PC-3 (cell line): Measurements from ENCODE around the gene VAV3. TPM values are rescaled to one million over a fixed set of nuclear protein-coding genes. Genes with fewer than 3 reads are reported as not detected.

Experiments
- ATAC-seq: fragments of 200-7000 bp; cut with Tn5 transposase; 2 replicates; pipeline ENCODE4 v1.9.1; 2020; ENCODE audit warnings: mild to moderate bottlenecking, moderate library complexity
- BruUV-seq: library from RNA; stranded (reverse); fragments of 400-500 nt; replicated peaks from 2 replicates; lab custom pipeline; 2021; lab: Mats Ljungman, UMichigan
- CTCF ChIA-PET: fragments of 300-600 bp; sonication (Branson Sonifier 250); formaldehyde crosslinking; loops from one replicate; lab custom pipeline; 2022; ENCODE audit warnings: antibody characterized with exemption; lab: Charles Lee
- POLR2A ChIA-PET: fragments of 300-600 bp; sonication (Branson Sonifier 250); formaldehyde crosslinking; loops from one replicate; lab custom pipeline; 2022; ENCODE audit warnings: antibody characterized with exemption; ENCODE audit not compliant: unreplicated experiment; lab: Charles Lee
- DNase-seq: peaks from one replicate; pipeline ENCODE4 v3.0.0-alpha.2; 2015
- H2AFZ ChIP-seq: fragments of 300-600 bp; sonication (generic); 2 replicates; pipeline ENCODE4 v1.6.0; 2016; ENCODE audit warnings: antibody characterized with exemption, low read length
- H3F3A ChIP-seq: fragments of 300-600 bp; sonication (generic); one replicate; pipeline ENCODE4 v1.6.0; 2017; ENCODE audit warnings: antibody characterized with exemption, low read length, control low read depth, mild to moderate bottlenecking; ENCODE audit not compliant: unreplicated experiment
- H3K27ac ChIP-seq: fragments of 300-600 bp; sonication (generic); 2 replicates; pipeline ENCODE4 v1.5.1; 2016; ENCODE audit warnings: mild to moderate bottlenecking, low read length
- H3K27me3 ChIP-seq: fragments of 300-600 bp; sonication (generic); 2 replicates; pipeline ENCODE4 v1.6.1; 2016; ENCODE audit warnings: low read length, mixed read lengths
- H3K36me3 ChIP-seq: fragments of 300-600 bp; sonication (generic); 2 replicates; pipeline ENCODE4 v1.6.1; 2016; ENCODE audit warnings: low read depth, mixed run types, low read length, mixed read lengths
- H3K4me1 ChIP-seq: fragments of 300-600 bp; sonication (generic); 2 replicates; pipeline ENCODE4 v1.5.1; 2016; ENCODE audit warnings: low read length; ENCODE audit not compliant: insufficient read depth
- H3K4me2 ChIP-seq: fragments of 300-600 bp; sonication (generic); 2 replicates; pipeline ENCODE4 v1.6.0; 2016; ENCODE audit warnings: low read length
- H3K4me3 ChIP-seq: fragments of 300-600 bp; sonication (generic); 2 replicates; pipeline ENCODE4 v1.5.1; 2016; ENCODE audit warnings: mild to moderate bottlenecking, low read length, mixed read lengths
- H3K79me2 ChIP-seq: fragments of 300-600 bp; sonication (generic); 2 replicates; pipeline ENCODE4 v1.6.1; 2017; ENCODE audit warnings: low read length, mixed read lengths
- H3K9ac ChIP-seq: fragments of 300-600 bp; sonication (generic); 2 replicates; pipeline ENCODE4 v1.6.0; 2016; ENCODE audit warnings: mild to moderate bottlenecking, low read length
- H3K9me2 ChIP-seq: fragments of 300-600 bp; sonication (generic); replicated peaks from 2 replicates; pipeline ENCODE4 v1.6.1; 2016; ENCODE audit warnings: mixed run types, low read length, mixed read lengths
- H3K9me3 ChIP-seq: fragments of 300-600 bp; sonication (generic); 2 replicates; pipeline ENCODE4 v1.6.1; 2016; ENCODE audit warnings: low read length, mixed read lengths
- H4K20me1 ChIP-seq: fragments of 300-600 bp; sonication (generic); 2 replicates; pipeline ENCODE4 v1.6.1; 2016; ENCODE audit warnings: low read length, mixed read lengths
- CTCF ChIP-seq: fragments of 300-600 bp; sonication (generic); conservative IDR thresholded peaks from 2 replicates; pipeline ENCODE4 v1.5.1; 2017; ENCODE audit warnings: antibody characterized with exemption, low read depth, mild to moderate bottlenecking, low read length
- EZH2 ChIP-seq: fragments of 300-600 bp; sonication (generic); IDR thresholded peaks from one replicate; pipeline ENCODE4 v1.6.1; 2017; ENCODE audit warnings: antibody characterized with exemption, mild to moderate bottlenecking, low read length; ENCODE audit not compliant: unreplicated experiment
- EZH2phosphoT487 ChIP-seq: fragments of 300-600 bp; sonication (generic); IDR thresholded peaks from 2 replicates; pipeline ENCODE4 v1.6.1; 2018; ENCODE audit warnings: mild to moderate bottlenecking, antibody characterized with exemption, low read length, borderline replicate concordance
- intact Hi-C: fragments of 100-400 bp; cut with micrococcal nuclease; formaldehyde crosslinking; loops from 2 replicates; pipeline ENCODE4 v1.9.0; 2023
- total RNA-seq: library from RNA; depleted of rRNA; stranded (reverse); fragments of >200 nt; gene quantifications from 2 replicates; pipeline ENCODE4 v1.2.3, GENCODE V29; 2014

Gene VAV3
- total RNA-seq, 1 experiment from 2014 or later, result 0.73 TPM

DNA sequence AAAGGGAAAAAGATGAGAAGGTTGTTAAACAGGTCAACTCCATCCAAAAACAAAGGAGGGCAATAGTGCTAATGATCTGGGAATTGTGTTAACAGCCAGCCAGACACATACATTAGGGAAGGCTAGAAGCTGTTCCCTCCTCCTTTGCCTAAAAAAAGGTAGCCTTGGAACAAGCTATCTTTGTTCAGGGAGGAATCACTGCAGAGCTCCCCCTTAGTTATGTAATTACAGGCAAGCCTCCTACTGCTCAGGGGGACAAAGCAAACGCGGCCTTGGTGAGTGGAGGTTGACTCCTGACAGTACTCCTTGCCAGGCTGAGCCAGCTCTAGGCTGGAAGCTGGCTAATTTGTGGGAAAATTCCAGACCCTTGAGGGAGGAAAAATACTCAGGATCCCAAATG, 97.6 kb downstream of the VAV3 start:
- no peaks in the 10 kb centered on the region for H3K27me3 ChIP-seq
- H3K27ac ChIP-seq, result no peak overlapping the region
- TF ChIP-seq EZH2 (no peak), CTCF (no peak), EZH2phosphoT487 (no peak)
- POLR2A ChIA-PET, result no interaction called here
- BruUV-seq, result no TSS peak
- CTCF ChIA-PET, result no interaction called here
- H3K9me2 ChIP-seq, result no peaks in the 10 kb centered on the region
- no peaks in the 10 kb centered on the region for H3K4me1 ChIP-seq
- H2AFZ ChIP-seq, result no peak overlapping the region
- ATAC-seq, result no peak
- H3K36me3 ChIP-seq, result no peaks in the 10 kb centered on the region
- H3K9me3 ChIP-seq, result no peaks in the 10 kb centered on the region
- no peaks in the 10 kb centered on the region for H4K20me1 ChIP-seq
- H3F3A ChIP-seq, result no peaks in the 10 kb centered on the region
- H3K79me2 ChIP-seq, result no peaks in the 10 kb centered on the region
- H3K9ac ChIP-seq, result no peak overlapping the region
- H3K4me2 ChIP-seq, result no peak overlapping the region
- intact Hi-C loops, result no loop called here
- no peak for DNase-seq
- no peak overlapping the region for H3K4me3 ChIP-seq

DNA sequence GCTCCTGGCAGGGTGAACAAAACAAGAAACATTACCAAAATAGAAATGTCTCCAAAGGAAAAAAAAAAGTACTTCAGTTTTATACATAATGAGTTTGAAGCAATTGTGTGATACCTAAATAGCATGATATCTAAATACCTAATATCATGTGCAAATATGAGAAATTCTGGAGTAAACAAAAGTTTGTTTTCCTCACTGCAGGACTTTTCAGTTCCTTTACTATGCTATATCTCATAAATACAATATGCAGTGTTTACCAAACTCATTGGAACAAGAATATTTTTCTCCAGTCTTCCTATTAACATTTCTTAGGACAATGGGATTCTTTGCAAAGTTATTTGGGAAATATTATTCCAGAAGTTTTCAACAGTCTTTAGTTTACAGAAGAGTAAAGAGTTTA, 98.1 kb downstream of the VAV3 start:
- POLR2A ChIA-PET, result no interaction called here
- H2AFZ ChIP-seq, result no peak overlapping the region
- ATAC-seq, result no peak
- intact Hi-C loops, result no loop called here
- TF ChIP-seq EZH2, result no peak
- TF ChIP-seq CTCF, result no peak
- TF ChIP-seq EZH2phosphoT487, result no peak
- no peaks in the 10 kb centered on the region for H3K9me2 ChIP-seq
- H3K4me1 ChIP-seq, result no peaks in the 10 kb centered on the region
- H3F3A ChIP-seq, result no peaks in the 10 kb centered on the region
- CTCF ChIA-PET, result no interaction called here
- DNase-seq, result no peak
- BruUV-seq, result no TSS peak
- H4K20me1 ChIP-seq, result no peaks in the 10 kb centered on the region
- no peaks in the 10 kb centered on the region for H3K36me3 ChIP-seq
- H3K9me3 ChIP-seq, result no peaks in the 10 kb centered on the region
- H3K79me2 ChIP-seq, result no peaks in the 10 kb centered on the region
- H3K27me3 ChIP-seq, result no peaks in the 10 kb centered on the region
- H3K27ac ChIP-seq, result no peak overlapping the region
- H3K4me3 ChIP-seq, result no peak overlapping the region
- no peak overlapping the region for H3K9ac ChIP-seq
- H3K4me2 ChIP-seq, result no peak overlapping the region

- H3F3A ChIP-seq, result no peaks in the 10 kb centered on the region
- no peak overlapping the region for H3K4me2 ChIP-seq
- H3K27ac ChIP-seq, result no peak overlapping the region
- no peak for DNase-seq
- no peaks in the 10 kb centered on the region for H3K36me3 ChIP-seq
- H3K27me3 ChIP-seq, result 0 out of 2 replicates have a peak, but pooled peaks cover 3% of the 10 kb centered on the region
- H3K79me2 ChIP-seq, result no peaks in the 10 kb centered on the region
- no peak overlapping the region for H3K9ac ChIP-seq
- BruUV-seq, result no TSS peak
- CTCF ChIA-PET, result no interaction called here
- no peaks in the 10 kb centered on the region for H4K20me1 ChIP-seq
- no peak for TF ChIP-seq EZH2
- TF ChIP-seq EZH2phosphoT487, result no peak
- no peak for TF ChIP-seq CTCF
- no peaks in the 10 kb centered on the region for H3K9me3 ChIP-seq
- POLR2A ChIA-PET, result no interaction called here
- no peaks in the 10 kb centered on the region for H3K9me2 ChIP-seq
- intact Hi-C loops, result no loop called here
- H3K4me1 ChIP-seq, result no peaks in the 10 kb centered on the region
- H3K4me3 ChIP-seq, result no peak overlapping the region
- H2AFZ ChIP-seq, result no peak overlapping the region
- ATAC-seq, result no peak
These were observed 99.4 kb downstream of the VAV3 start for GRCh38 chr1:107865627-107866026.
